ENCODE results near the gene UNG. TPM values are rescaled to one million over a fixed set of nuclear protein-coding genes. Genes with fewer than 3 reads are reported as not detected.

The UNG gene
- polyA plus RNA-seq, 2 of the 4 experiments (the other 2 are of a cell fraction), result 55.6 to 77.6 TPM

GRCh38 chr12:109116611-109116949 is 19.2 kb downstream of the UNG start:
- Histone ChIP-seq H3K4me3 (no peak overlapping the region), H3K9me3 (no peaks in the 10 kb centered on the region), H3K27ac (no peak overlapping the region; a peak in 1 of 6 replicates), H3K4me1 (peaks cover 2% of the 10 kb centered on the region; the same call in 1 of the 3 replicates), H3K4me2 (no peak overlapping the region)
- DNase-seq (ENCODE audit: low read depth in 1 of 2, low spot score in 1 of 2) (no peak), ATAC-seq (no peak), FAIRE-seq (no peak)
- no peak for TF ChIP-seq HMGXB4 (CRISPR knock-in tag; IDR thresholded peaks at IDR 0.05; ENCODE audit: borderline replicate concordance)
- no peak for TF ChIP-seq CEBPB (IDR thresholded peaks at IDR 0.05)
- TF ChIP-seq RCOR1 (IDR thresholded peaks at IDR 0.05; ENCODE audit: low read depth, low read length), result no peak
- no peak for TF ChIP-seq RAD21 (conservative IDR thresholded peaks at IDR 0.05 in 1 of 2, IDR thresholded peaks at IDR 0.05 in 1 of 2)
- no peak for TF ChIP-seq BCL3 (IDR thresholded peaks at IDR 0.05)
- no peak for TF ChIP-seq BHLHE40 (IDR thresholded peaks at IDR 0.05; ENCODE audit: low read depth, low read length)
- no peak for TF ChIP-seq ZNF302 (CRISPR knock-in tag; IDR thresholded peaks at IDR 0.05)
- TF ChIP-seq HOXA7 (CRISPR knock-in tag; IDR thresholded peaks at IDR 0.05), result no peak
- TF ChIP-seq RARB (CRISPR knock-in tag; IDR thresholded peaks at IDR 0.05), result no peak
- no peak for TF ChIP-seq ATOH8 (CRISPR knock-in tag; IDR thresholded peaks at IDR 0.05; ENCODE audit: low read depth)
- no peak for TF ChIP-seq HES2 (IDR thresholded peaks at IDR 0.05)
- no peak for TF ChIP-seq E2F6 (IDR thresholded peaks at IDR 0.05; ENCODE audit: borderline replicate concordance, low read depth)
- TF ChIP-seq POLR2A (IDR thresholded peaks at IDR 0.05; ENCODE audit: low read length), result no peak
- ChIA-PET POLR2A (no interaction called here), CTCF (interaction anchor here (0.6 to 1.5 kb wide), 12 partner anchors 8 to 906 kb away, joined by 3 to 4 read pairs (median 3); no protein-coding TSS in a partner anchor)
- 86% methylated on average over 12 of the region's 12 CpGs for WGBS (ENCODE audit: missing lambda C conversion rate)

GRCh38 chr12:109120095-109120494 is 22.7 kb downstream of the UNG start:
- 69% methylated on average over 2 of the region's 2 CpGs for WGBS (ENCODE audit: missing lambda C conversion rate)
- no peaks in the 10 kb centered on the region; the same call in 2 of the 3 replicates for H3K4me1 ChIP-seq
- POLR2A ChIA-PET, result no interaction called here
- CTCF ChIA-PET, result interaction anchor here (0.6 to 3.8 kb wide), 6 partner anchors 8 to 273 kb away, joined by 3 to 29 read pairs (median 6); no protein-coding TSS in a partner anchor
- TF ChIP-seq HMGXB4 (CRISPR knock-in tag; IDR thresholded peaks at IDR 0.05; ENCODE audit: borderline replicate concordance) (no peak), TP53 (CRISPR knock-in tag; IDR thresholded peaks at IDR 0.05) (no peak), ATOH8 (CRISPR knock-in tag; IDR thresholded peaks at IDR 0.05; ENCODE audit: low read depth) (no peak), SMC3 (IDR thresholded peaks at IDR 0.05) (no peak), FOXS1 (CRISPR knock-in tag; IDR thresholded peaks at IDR 0.05) (no peak), HOXB13 (CRISPR knock-in tag; IDR thresholded peaks at IDR 0.05; ENCODE audit: low read depth) (no peak), KDM5A (IDR thresholded peaks at IDR 0.05) (no peak), HDAC2 (IDR thresholded peaks at IDR 0.05) (no peak)
- no peak overlapping the region for H3K4me3 ChIP-seq
- no peak overlapping the region for H3K27ac ChIP-seq
- FAIRE-seq (no peak), ATAC-seq (no peak), DNase-seq (ENCODE audit: low read depth in 1 of 2, low spot score in 1 of 2) (no peak)
- H3K9me3 ChIP-seq, result no peaks in the 10 kb centered on the region
- no peak overlapping the region for H3K4me2 ChIP-seq

All from A549 (cell line).